ENCODE results near the gene RSF1.
"Not testable (repeated sequence)": the region's sequence is repeated elsewhere in the genome, so short reads cannot be mapped to it uniquely, and the experiment has no call there.

The RSF1 gene

DNA sequence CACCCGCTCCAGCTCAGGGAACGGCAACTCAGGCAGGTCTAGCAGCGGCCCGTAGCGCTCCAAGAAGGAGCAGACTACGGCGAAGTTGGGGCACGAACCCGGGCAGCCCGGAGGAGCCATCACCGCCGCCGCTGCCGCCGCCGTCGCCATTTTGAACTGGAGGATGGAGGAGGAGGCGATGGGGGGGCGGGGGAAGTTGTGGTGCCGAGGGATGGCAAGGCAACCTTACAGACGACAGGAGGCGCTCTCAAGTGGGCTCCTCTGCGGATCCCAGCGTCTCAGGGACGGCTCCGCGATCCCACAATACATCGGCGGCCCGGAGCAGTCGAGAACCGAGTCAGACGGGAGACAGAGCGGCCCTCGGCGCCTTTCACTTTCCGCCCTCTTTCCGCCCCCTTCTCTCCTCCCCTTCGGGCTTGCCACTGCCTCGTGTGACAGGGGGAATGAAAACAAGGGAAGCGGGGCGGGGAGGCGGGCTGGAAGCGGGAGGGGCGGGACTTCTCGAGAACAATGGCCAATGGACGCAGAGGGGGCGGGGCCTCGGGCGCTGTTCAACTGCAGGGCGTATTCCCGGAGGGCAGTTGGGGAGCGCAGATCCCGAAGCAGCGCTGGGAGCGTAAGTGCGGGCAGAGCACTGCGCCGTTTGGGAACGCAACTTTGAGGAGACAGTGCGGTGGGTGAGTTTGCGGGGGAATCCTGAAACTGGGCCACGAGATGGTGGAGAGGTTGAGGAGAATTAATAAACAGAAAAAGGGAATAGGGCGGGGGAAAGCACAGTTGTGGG is at the start of gene RSF1, which contains the start of gene AAMDC:
RSF1 (minus strand) TSS at position 158 of the 784 bp plus-strand sequence; CDS start at position 150, 8 bp downstream.
AAMDC (plus strand) TSS at position 580 of the 784 bp plus-strand sequence. CDS start 21,353 bp downstream, outside the sequence.
- H3K36me3 ChIP-seq (ENCODE audit: control insufficient read depth, low read depth, low read length): no peaks in the 10 kb centered on the region
- H3K4me3 ChIP-seq (ENCODE audit: low read length): peak within 1 kb of the TSS; percentile 77
- peak within 1 kb of the TSS; percentile 36 for H3K27ac ChIP-seq (ENCODE audit: low read length)
- peaks cover 3% of the 10 kb centered on the region for H3K4me1 ChIP-seq (ENCODE audit: control insufficient read depth, low read depth, low read length)
- no peaks in the 10 kb centered on the region for H3K27me3 ChIP-seq (ENCODE audit: control insufficient read depth, insufficient read depth, low read length)
- peak within 1 kb of the TSS; percentile 93 for H3K9ac ChIP-seq (ENCODE audit: low read length)
- no peaks in the 10 kb centered on the region for H3K9me3 ChIP-seq (ENCODE audit: control insufficient read depth, low read depth, low read length)

DNA sequence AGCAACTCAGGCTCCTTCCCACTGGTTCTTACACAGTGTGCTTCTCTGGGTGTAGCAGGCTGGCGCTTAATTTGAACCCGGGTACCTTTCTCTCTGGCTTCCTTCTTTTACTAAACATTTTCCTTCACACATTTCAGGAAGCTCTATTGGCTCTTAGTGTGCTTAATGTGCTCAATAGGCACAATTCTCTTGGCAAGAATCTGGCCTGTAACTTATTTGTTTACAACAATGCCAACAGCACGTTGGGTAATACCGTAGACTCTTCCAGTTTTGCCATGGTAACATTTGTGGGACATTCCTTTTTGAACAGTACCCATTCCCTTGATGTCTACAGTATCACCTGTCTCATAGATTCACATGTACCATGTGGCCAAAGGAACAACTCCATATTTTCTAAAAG is 48.2 kb upstream of the RSF1 start:
- Histone ChIP-seq H3K27me3 (ENCODE audit: control insufficient read depth, insufficient read depth, low read length) (no peaks in the 10 kb centered on the region), H3K4me1 (ENCODE audit: control insufficient read depth, low read depth, low read length) (no peaks in the 10 kb centered on the region), H3K27ac (ENCODE audit: low read length) (no peak overlapping the region), H3K36me3 (ENCODE audit: control insufficient read depth, low read depth, low read length) (peaks cover 4% of the 10 kb centered on the region), H3K9me3 (ENCODE audit: control insufficient read depth, low read depth, low read length) (no peaks in the 10 kb centered on the region), H3K9ac (ENCODE audit: low read length) (no peak overlapping the region), H3K4me3 (ENCODE audit: low read length) (no peak overlapping the region)

GRCh38 chr11:77866336-77866735 is 45.8 kb upstream of the RSF1 start:
- Histone ChIP-seq H3K36me3 (ENCODE audit: control insufficient read depth, low read depth, low read length) (peaks cover 4% of the 10 kb centered on the region), H3K4me3 (ENCODE audit: low read length) (no peak overlapping the region), H3K4me1 (ENCODE audit: control insufficient read depth, low read depth, low read length) (no peaks in the 10 kb centered on the region), H3K9me3 (ENCODE audit: control insufficient read depth, low read depth, low read length) (no peaks in the 10 kb centered on the region), H3K27me3 (ENCODE audit: control insufficient read depth, insufficient read depth, low read length) (no peaks in the 10 kb centered on the region), H3K9ac (ENCODE audit: low read length) (no peak overlapping the region), H3K27ac (ENCODE audit: low read length) (no peak overlapping the region)

DNA sequence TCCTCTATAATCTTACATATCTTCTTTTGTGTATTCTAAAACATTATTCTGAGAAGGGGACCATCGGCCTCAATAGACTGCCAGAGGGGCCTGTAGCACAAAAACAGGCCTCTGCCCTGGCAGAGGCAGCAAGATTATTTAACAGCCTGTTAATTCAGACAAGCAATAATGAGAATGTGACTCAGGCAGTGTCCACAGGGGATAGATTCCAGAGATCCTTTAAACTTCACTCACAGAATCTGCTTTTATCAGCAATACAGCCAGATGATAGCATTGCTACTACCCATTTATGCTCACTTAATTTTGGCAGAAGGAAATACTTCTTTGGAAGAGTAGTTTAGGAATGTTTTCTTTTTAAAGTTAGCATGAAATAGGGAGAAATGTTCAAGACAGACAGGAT is 45.3 kb upstream of the RSF1 start:
- peaks cover 4% of the 10 kb centered on the region for H3K36me3 ChIP-seq (ENCODE audit: control insufficient read depth, low read depth, low read length)
- H3K27me3 ChIP-seq (ENCODE audit: control insufficient read depth, insufficient read depth, low read length): no peaks in the 10 kb centered on the region
- no peak overlapping the region for H3K27ac ChIP-seq (ENCODE audit: low read length)
- no peak overlapping the region for H3K9ac ChIP-seq (ENCODE audit: low read length)
- H3K4me1 ChIP-seq (ENCODE audit: control insufficient read depth, low read depth, low read length): no peaks in the 10 kb centered on the region
- no peak overlapping the region for H3K4me3 ChIP-seq (ENCODE audit: low read length)
- no peaks in the 10 kb centered on the region for H3K9me3 ChIP-seq (ENCODE audit: control insufficient read depth, low read depth, low read length)

DNA sequence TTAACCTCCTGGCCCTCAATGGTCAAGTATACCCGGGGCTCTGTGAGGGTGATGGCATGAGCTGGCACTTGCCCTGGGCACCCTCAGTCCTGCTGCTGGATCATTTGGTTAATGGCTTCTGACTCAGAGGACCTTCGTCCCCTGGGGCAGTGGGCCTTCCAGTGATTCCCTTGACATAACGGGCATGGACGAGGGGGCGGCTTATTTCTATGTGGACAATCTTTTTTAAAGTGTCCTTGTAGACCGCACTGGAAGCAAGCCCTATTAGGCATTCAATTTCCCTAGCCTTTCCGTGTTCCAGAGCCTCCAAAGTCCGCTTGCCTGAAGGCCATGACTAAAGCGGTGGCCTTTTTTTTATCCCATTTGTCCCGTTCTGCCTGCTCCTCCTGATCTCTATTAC is 40.9 kb upstream of the RSF1 start:
- not testable (repeated sequence) for H3K27me3 ChIP-seq (ENCODE audit: control insufficient read depth, insufficient read depth, low read length); H3K4me1 ChIP-seq (ENCODE audit: control insufficient read depth, low read depth, low read length); H3K4me3 ChIP-seq (ENCODE audit: low read length); H3K27ac ChIP-seq (ENCODE audit: low read length); H3K36me3 ChIP-seq (ENCODE audit: control insufficient read depth, low read depth, low read length); H3K9ac ChIP-seq (ENCODE audit: low read length); H3K9me3 ChIP-seq (ENCODE audit: control insufficient read depth, low read depth, low read length)

- H3K9ac ChIP-seq (ENCODE audit: low read length); H3K27ac ChIP-seq (ENCODE audit: low read length); H3K4me3 ChIP-seq (ENCODE audit: low read length); H3K27me3 ChIP-seq (ENCODE audit: control insufficient read depth, insufficient read depth, low read length); H3K4me1 ChIP-seq (ENCODE audit: control insufficient read depth, low read depth, low read length); H3K36me3 ChIP-seq (ENCODE audit: control insufficient read depth, low read depth, low read length): not testable (repeated sequence)
- H3K9me3 ChIP-seq (ENCODE audit: control insufficient read depth, low read depth, low read length): peaks cover 14% of the 10 kb centered on the region
These were observed 37.5 kb upstream of the RSF1 start for GRCh38 chr11:77857906-77858457.

DNA sequence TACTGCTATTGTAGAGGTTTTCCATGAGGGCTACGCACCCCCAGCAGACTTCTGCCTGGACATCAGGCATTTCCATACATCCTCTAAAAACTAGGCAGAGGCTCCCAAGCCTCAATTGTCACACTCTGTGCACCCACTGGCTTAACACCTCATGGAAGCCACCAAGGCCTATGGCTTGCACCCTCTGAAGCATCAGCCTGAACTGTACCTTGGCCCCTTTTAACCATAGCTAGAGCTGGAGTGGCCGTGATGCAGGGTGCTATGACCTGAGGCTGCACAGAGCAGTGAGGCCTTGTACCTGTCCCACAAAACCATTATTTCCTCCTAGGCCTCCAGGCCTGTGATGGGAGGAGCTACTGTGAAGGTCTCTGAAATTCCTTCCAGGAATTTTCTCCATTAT is 34.3 kb upstream of the RSF1 start:
- Histone ChIP-seq H3K27ac (ENCODE audit: low read length) (no peak overlapping the region), H3K9ac (ENCODE audit: low read length) (no peak overlapping the region), H3K27me3 (ENCODE audit: control insufficient read depth, insufficient read depth, low read length) (no peaks in the 10 kb centered on the region), H3K9me3 (ENCODE audit: control insufficient read depth, low read depth, low read length) (peaks cover 14% of the 10 kb centered on the region), H3K4me3 (ENCODE audit: low read length) (no peak overlapping the region), H3K36me3 (ENCODE audit: control insufficient read depth, low read depth, low read length) (no peaks in the 10 kb centered on the region), H3K4me1 (ENCODE audit: control insufficient read depth, low read depth, low read length) (no peaks in the 10 kb centered on the region)

- no peaks in the 10 kb centered on the region for H3K4me1 ChIP-seq (ENCODE audit: control insufficient read depth, low read depth, low read length)
- H3K27me3 ChIP-seq (ENCODE audit: control insufficient read depth, insufficient read depth, low read length): no peaks in the 10 kb centered on the region
- peaks cover 14% of the 10 kb centered on the region for H3K9me3 ChIP-seq (ENCODE audit: control insufficient read depth, low read depth, low read length)
- H3K36me3 ChIP-seq (ENCODE audit: control insufficient read depth, low read depth, low read length): no peaks in the 10 kb centered on the region
- H3K27ac ChIP-seq (ENCODE audit: low read length): no peak overlapping the region
- H3K4me3 ChIP-seq (ENCODE audit: low read length): no peak overlapping the region
- no peak overlapping the region for H3K9ac ChIP-seq (ENCODE audit: low read length)
These were observed 31.0 kb upstream of the RSF1 start for GRCh38 chr11:77851503-77851902.

GRCh38 chr11:77843700-77844099 is 23.2 kb upstream of the RSF1 start:
- H3K4me1 ChIP-seq (ENCODE audit: control insufficient read depth, low read depth, low read length); H3K27me3 ChIP-seq (ENCODE audit: control insufficient read depth, insufficient read depth, low read length); H3K9ac ChIP-seq (ENCODE audit: low read length); H3K36me3 ChIP-seq (ENCODE audit: control insufficient read depth, low read depth, low read length); H3K27ac ChIP-seq (ENCODE audit: low read length); H3K4me3 ChIP-seq (ENCODE audit: low read length); H3K9me3 ChIP-seq (ENCODE audit: control insufficient read depth, low read depth, low read length): not testable (repeated sequence)

GRCh38 chr11:77842441-77843121 is 22.1 kb upstream of the RSF1 start:
- no peak overlapping the region for H3K4me3 ChIP-seq (ENCODE audit: low read length)
- H3K9me3 ChIP-seq (ENCODE audit: control insufficient read depth, low read depth, low read length): no peaks in the 10 kb centered on the region
- no peak overlapping the region for H3K9ac ChIP-seq (ENCODE audit: low read length)
- H3K27me3 ChIP-seq (ENCODE audit: control insufficient read depth, insufficient read depth, low read length): no peaks in the 10 kb centered on the region
- no peaks in the 10 kb centered on the region for H3K4me1 ChIP-seq (ENCODE audit: control insufficient read depth, low read depth, low read length)
- H3K27ac ChIP-seq (ENCODE audit: low read length): no peak overlapping the region
- H3K36me3 ChIP-seq (ENCODE audit: control insufficient read depth, low read depth, low read length): no peaks in the 10 kb centered on the region

GRCh38 chr11:77833302-77833701 is 12.8 kb upstream of the RSF1 start:
- Histone ChIP-seq H3K4me3 (ENCODE audit: low read length) (no peak overlapping the region), H3K27ac (ENCODE audit: low read length) (no peak overlapping the region), H3K27me3 (ENCODE audit: control insufficient read depth, insufficient read depth, low read length) (no peaks in the 10 kb centered on the region), H3K4me1 (ENCODE audit: control insufficient read depth, low read depth, low read length) (no peaks in the 10 kb centered on the region), H3K9me3 (ENCODE audit: control insufficient read depth, low read depth, low read length) (peaks cover 2% of the 10 kb centered on the region), H3K9ac (ENCODE audit: low read length) (no peak overlapping the region), H3K36me3 (ENCODE audit: control insufficient read depth, low read depth, low read length) (no peaks in the 10 kb centered on the region)

Measured in iPS-18a (cell line).